ENCODE measurements around the gene CHFR.
"Not testable (repeated sequence)": the region's sequence is repeated elsewhere in the genome, so short reads cannot be mapped to it uniquely, and the experiment has no call there.

CHFR gene

GRCh38 chr12:132874620-132875019, 12.8 kb downstream of the CHFR start:
- DNase-seq (ENCODE audit: low spot score): not testable (repeated sequence)

- DNase-seq (ENCODE audit: low spot score): no peak
Measured at GRCh38 chr12:132874175-132874574, 13.2 kb downstream of the CHFR start.

- no peak for DNase-seq (ENCODE audit: low spot score)
Measured at GRCh38 chr12:132873724-132874123, 13.7 kb downstream of the CHFR start.

- DNase-seq (ENCODE audit: low spot score): no peak
Measured at GRCh38 chr12:132872975-132873421, 14.4 kb downstream of the CHFR start.

GRCh38 chr12:132872073-132872855, 15.1 kb downstream of the CHFR start:
- no peak for DNase-seq (ENCODE audit: low spot score)

- DNase-seq (ENCODE audit: low spot score): no peak
Measured at GRCh38 chr12:132869551-132869950, 17.9 kb downstream of the CHFR start.

GRCh38 chr12:132866251-132866828, 21.1 kb downstream of the CHFR start:
- no peak for DNase-seq (ENCODE audit: low spot score)

GRCh38 chr12:132861558-132861957, 25.8 kb downstream of the CHFR start:
- no peak for DNase-seq (ENCODE audit: low spot score)

GRCh38 chr12:132858718-132859266, 28.6 kb downstream of the CHFR start:
- DNase-seq (ENCODE audit: low spot score): peak; percentile 73

- DNase-seq (ENCODE audit: low spot score): not testable (repeated sequence)
Measured at GRCh38 chr12:132857019-132857418, 30.4 kb downstream of the CHFR start.

- no peak for DNase-seq (ENCODE audit: low spot score)
Measured at GRCh38 chr12:132856581-132856980, 30.8 kb downstream of the CHFR start.

- not testable (repeated sequence) for DNase-seq (ENCODE audit: low spot score)
Measured at GRCh38 chr12:132855211-132855610, 32.2 kb downstream of the CHFR start.

- no peak for DNase-seq (ENCODE audit: low spot score)
Measured at GRCh38 chr12:132853285-132854092, 33.9 kb downstream of the CHFR start.

- DNase-seq (ENCODE audit: low spot score): no peak
Measured at GRCh38 chr12:132852496-132852895, 34.9 kb downstream of the CHFR start.

GRCh38 chr12:132851465-132851864, 35.9 kb downstream of the CHFR start:
- no peak for DNase-seq (ENCODE audit: low spot score)

- DNase-seq (ENCODE audit: low spot score): no peak
Measured at GRCh38 chr12:132850291-132850690, 37.1 kb downstream of the CHFR start.

- DNase-seq (ENCODE audit: low spot score): no peak
Measured at GRCh38 chr12:132848521-132848920, 38.9 kb downstream of the CHFR start.

- no peak for DNase-seq (ENCODE audit: low spot score)
Measured at GRCh38 chr12:132847363-132848356, 39.7 kb downstream of the CHFR start.

GRCh38 chr12:132844681-132845080, 42.7 kb downstream of the CHFR start:
- DNase-seq (ENCODE audit: low spot score): not testable (repeated sequence)

- DNase-seq (ENCODE audit: low spot score): no peak
Measured at GRCh38 chr12:132842449-132843045, 44.9 kb downstream of the CHFR start.

- DNase-seq (ENCODE audit: low spot score): no peak
Measured at GRCh38 chr12:132841151-132841550, 46.3 kb downstream of the CHFR start.
